Measurements from ENCODE around the gene UGT1A5. TPM values are rescaled to one million over a fixed set of nuclear protein-coding genes. Genes with fewer than 3 reads are reported as not detected.

The UGT1A5 gene
- total RNA-seq, 2 donors from 2014 or later: 0.41 TPM; not detected in 1

DNA sequence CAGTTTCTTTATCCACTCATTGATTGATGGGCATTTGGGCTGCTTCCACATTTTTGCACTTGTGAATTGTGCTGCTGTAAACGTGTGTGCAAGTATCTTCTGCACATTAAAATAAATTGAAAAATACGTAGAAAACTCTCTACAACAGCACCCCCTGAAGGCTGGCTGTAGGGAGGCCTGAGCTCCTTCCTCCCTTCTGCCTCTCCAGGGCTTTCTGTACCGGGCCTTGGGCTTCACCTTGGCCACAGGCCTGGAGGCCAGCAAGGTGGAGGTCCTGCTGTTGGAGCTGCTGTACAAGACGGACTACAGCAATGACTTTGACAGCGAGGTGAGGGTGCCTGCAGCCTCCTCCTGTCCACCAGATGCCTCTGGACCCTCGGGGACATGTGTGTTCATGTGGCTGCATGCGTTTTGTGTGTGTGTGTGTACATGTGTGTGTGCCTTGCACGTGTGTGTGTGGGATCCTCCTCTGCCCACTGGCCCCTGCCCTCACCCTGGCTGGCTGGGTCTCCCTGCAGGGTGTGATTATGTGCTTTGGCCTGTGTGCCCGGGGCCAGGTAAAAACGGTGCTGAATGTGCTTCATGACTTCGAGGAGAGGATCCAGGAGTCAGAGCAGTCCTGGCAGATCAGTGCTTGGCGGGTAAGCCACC lies 94.6 kb downstream of the UGT1A5 start:
- Histone ChIP-seq H3K4me1 (replicated peaks) (no peaks in the 10 kb centered on the region), H3K27me3 (replicated peaks; ENCODE audit: insufficient read depth) (no peaks in the 10 kb centered on the region), H3K4me3 (no peak overlapping the region), H3K9me3 (no peaks in the 10 kb centered on the region), H3K36me3 (no peaks in the 10 kb centered on the region), H3K27ac (no peak overlapping the region)
- TF ChIP-seq POLR2A (IDR thresholded peaks at IDR 0.05) (no peak), POLR2AphosphoS5 (IDR thresholded peaks at IDR 0.05) (no peak)
- TF ChIP-seq, protein P1, sequence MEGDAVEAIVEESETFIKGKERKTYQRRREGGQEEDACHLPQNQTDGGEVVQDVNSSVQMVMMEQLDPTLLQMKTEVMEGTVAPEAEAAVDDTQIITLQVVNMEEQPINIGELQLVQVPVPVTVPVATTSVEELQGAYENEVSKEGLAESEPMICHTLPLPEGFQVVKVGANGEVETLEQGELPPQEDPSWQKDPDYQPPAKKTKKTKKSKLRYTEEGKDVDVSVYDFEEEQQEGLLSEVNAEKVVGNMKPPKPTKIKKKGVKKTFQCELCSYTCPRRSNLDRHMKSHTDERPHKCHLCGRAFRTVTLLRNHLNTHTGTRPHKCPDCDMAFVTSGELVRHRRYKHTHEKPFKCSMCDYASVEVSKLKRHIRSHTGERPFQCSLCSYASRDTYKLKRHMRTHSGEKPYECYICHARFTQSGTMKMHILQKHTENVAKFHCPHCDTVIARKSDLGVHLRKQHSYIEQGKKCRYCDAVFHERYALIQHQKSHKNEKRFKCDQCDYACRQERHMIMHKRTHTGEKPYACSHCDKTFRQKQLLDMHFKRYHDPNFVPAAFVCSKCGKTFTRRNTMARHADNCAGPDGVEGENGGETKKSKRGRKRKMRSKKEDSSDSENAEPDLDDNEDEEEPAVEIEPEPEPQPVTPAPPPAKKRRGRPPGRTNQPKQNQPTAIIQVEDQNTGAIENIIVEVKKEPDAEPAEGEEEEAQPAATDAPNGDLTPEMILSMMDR (IDR thresholded peaks at IDR 0.05): no peak
- intact Hi-C loops (cut with DNase I): no loop called here
- no peak for DNase-seq (ENCODE audit: low spot score)
- WGBS: 78% methylated on average over 12 of the region's 12 CpGs

DNA sequence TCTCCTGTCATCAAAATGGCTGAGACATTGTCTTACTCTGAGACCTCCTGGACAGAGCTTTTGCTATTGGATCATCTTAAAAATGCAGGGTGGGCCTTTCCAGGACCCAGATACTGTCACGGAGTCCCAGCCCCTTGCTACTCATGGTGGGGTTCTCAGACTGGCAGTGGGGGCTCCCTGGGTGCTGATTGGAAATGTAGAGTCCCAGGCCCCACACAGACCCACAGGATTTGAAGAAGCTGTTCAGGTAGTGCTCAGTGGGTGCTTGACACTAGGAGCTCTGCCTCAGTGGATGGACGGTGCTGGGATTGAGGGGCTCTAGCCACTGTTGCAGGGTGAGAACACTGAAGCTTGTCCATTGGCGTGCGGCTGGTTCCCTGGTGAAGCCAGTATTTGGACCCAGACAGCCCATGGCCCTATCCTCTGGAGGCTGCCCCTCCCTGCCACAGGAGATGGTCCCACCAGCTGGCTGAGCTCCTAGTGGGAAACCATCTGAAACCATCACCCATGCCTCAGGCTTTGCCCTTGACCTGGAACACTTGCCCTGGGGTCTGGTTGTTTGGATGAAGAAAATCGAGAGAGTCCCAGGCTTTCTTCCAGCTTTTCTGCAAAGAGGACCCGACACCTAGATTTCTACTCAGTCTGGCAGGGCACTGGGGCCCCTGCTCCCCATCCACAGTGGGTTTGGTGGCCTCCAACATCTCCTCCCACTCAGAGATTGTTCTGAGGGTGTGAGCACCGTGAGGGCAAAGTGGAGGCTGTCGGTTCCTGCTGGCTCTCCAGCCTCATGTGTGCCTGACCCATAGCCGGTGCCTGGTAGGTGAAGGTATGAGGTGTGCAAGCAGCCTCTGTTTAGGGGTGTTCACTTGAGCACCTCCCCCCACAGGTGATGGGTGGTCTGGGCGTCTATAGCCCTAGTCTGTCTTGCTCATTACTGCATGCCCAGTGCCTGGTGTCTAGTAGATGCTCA lies 95.5 kb downstream of the UGT1A5 start:
- no peaks in the 10 kb centered on the region for H3K27me3 ChIP-seq (replicated peaks; ENCODE audit: insufficient read depth)
- intact Hi-C loops (cut with DNase I): no loop called here
- no peaks in the 10 kb centered on the region for H3K9me3 ChIP-seq
- H3K4me3 ChIP-seq: no peak overlapping the region
- TF ChIP-seq, protein P1 (IDR thresholded peaks at IDR 0.05): no peak
- TF ChIP-seq POLR2A (IDR thresholded peaks at IDR 0.05): no peak
- no peak for TF ChIP-seq POLR2AphosphoS5 (IDR thresholded peaks at IDR 0.05)
- no peak overlapping the region for H3K27ac ChIP-seq
- 75% methylated on average over 10 of the region's 10 CpGs for WGBS
- no peaks in the 10 kb centered on the region for H3K36me3 ChIP-seq
- no peak for DNase-seq (ENCODE audit: low spot score)
- no peaks in the 10 kb centered on the region for H3K4me1 ChIP-seq (replicated peaks)

DNA sequence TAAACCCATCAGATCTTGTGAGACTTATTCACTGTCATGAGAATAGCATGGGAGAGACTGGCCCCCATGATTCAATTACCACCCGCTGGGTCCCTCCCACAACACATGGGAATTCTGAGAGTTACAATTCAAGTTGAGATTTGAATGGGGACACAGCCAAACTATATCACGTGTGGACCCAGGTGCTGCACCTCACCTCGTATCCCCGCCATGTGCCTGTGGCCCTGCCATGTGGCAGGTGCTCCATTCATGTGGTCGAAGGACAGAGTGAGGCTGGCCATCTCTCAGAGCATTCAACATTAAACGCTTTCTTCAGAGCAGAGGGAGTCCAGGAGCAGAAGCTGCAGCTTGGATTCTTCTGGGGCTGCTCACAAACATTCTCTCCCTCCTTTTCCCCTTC lies 97.7 kb downstream of the UGT1A5 start:
- no peak for TF ChIP-seq POLR2A (IDR thresholded peaks at IDR 0.05)
- no peak for TF ChIP-seq POLR2AphosphoS5 (IDR thresholded peaks at IDR 0.05)
- TF ChIP-seq, protein P1 (IDR thresholded peaks at IDR 0.05): no peak
- Histone ChIP-seq H3K9me3 (no peaks in the 10 kb centered on the region), H3K27ac (no peak overlapping the region), H3K4me1 (replicated peaks) (no peaks in the 10 kb centered on the region), H3K36me3 (no peaks in the 10 kb centered on the region), H3K4me3 (no peak overlapping the region), H3K27me3 (replicated peaks; ENCODE audit: insufficient read depth) (no peaks in the 10 kb centered on the region)
- WGBS: 88% methylated on average over 6 of the region's 6 CpGs
- intact Hi-C loops (cut with DNase I): no loop called here
- no peak for DNase-seq (ENCODE audit: low spot score)

DNA sequence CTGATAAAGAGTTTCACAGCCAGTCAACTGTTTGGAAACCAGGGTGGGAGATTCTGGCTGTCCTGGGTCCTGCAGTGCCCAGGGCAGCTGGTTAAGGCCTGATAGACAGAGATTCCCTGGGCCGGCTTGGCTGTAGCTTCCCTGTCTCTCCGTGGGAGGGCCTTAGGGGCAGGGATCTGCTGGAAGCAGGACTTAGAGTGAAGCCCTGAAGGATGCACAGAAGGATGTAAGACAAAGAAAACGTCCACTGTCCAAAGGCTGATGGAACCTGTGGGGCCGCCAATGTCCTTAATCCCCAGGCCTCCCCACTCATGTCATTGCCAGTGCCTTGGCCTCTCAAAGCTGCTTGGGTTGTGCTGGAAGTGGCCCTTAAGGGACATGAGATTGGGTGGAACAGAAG lies 98.4 kb downstream of the UGT1A5 start:
- no peaks in the 10 kb centered on the region for H3K4me1 ChIP-seq (replicated peaks)
- no peaks in the 10 kb centered on the region for H3K36me3 ChIP-seq
- no peaks in the 10 kb centered on the region for H3K9me3 ChIP-seq
- no peaks in the 10 kb centered on the region for H3K27me3 ChIP-seq (replicated peaks; ENCODE audit: insufficient read depth)
- H3K27ac ChIP-seq: no peak overlapping the region
- no peak overlapping the region for H3K4me3 ChIP-seq
- 86% methylated on average over 4 of the region's 4 CpGs for WGBS
- no peak for TF ChIP-seq POLR2AphosphoS5 (IDR thresholded peaks at IDR 0.05)
- TF ChIP-seq, protein P1 (IDR thresholded peaks at IDR 0.05): no peak
- TF ChIP-seq POLR2A (IDR thresholded peaks at IDR 0.05): no peak
- intact Hi-C loops (cut with DNase I): no loop called here
- DNase-seq (ENCODE audit: low spot score): no peak
